BJ (cell line): ENCODE measurements around the gene EMP1. TPM values are rescaled to one million over a fixed set of nuclear protein-coding genes. Genes with fewer than 3 reads are reported as not detected.

Source experiments
- CTCF ChIA-PET: fragments of 350-600 bp; formaldehyde crosslinking; extraction: SDS; loops from one replicate; lab custom pipeline; 2021; ENCODE audit warnings: antibody characterized with exemption, inconsistent platforms; lab: Yijun Ruan, JAX
- POLR2A ChIA-PET: fragments of 300-600 bp; sonication (Branson Sonifier 250); formaldehyde crosslinking; extraction: SDS; loops from one replicate; lab custom pipeline; 2021; ENCODE audit warnings: antibody characterized with exemption; lab: Charles Lee
- DNase-seq: peaks from one replicate; pipeline ENCODE4 v3.0.0-alpha.2; 2011; ENCODE audit warnings: low read depth
- H3K27me3 ChIP-seq: 2 replicates; pipeline ENCODE4 v1.6.0; 2011; ENCODE audit warnings: low read length; ENCODE audit not compliant: control insufficient read depth, insufficient read depth
- H3K36me3 ChIP-seq: 2 replicates; pipeline ENCODE4 v1.5.1; 2011; ENCODE audit warnings: low read length; ENCODE audit not compliant: control insufficient read depth, insufficient read depth
- H3K4me3 ChIP-seq: 2 replicates; pipeline ENCODE4 v1.5.1; 2011; ENCODE audit warnings: low read depth, mild to moderate bottlenecking, control low read depth, low read length
- CTCF ChIP-seq: IDR thresholded peaks from 2 replicates; pipeline ENCODE4 v1.5.1; 2011; ENCODE audit warnings: low read depth, mild to moderate bottlenecking, control low read depth, inconsistent platforms, low read length, moderate library complexity; ENCODE audit not compliant: insufficient read depth
- polyA plus RNA-seq: library from polyadenylated mRNA; depleted of rRNA; stranded (reverse); fragments of >200 nt; gene quantifications from 2 replicates; pipeline ENCODE4 v1.2.3, GENCODE V29; 2011

The EMP1 gene
- polyA plus RNA-seq, 1 experiment, result 258 TPM

GRCh38 chr12:13164921-13165616, 31.5 kb upstream of the EMP1 start:
- no peak for TF ChIP-seq CTCF
- H3K27me3 ChIP-seq, result no peaks in the 10 kb centered on the region
- no peaks in the 10 kb centered on the region for H3K36me3 ChIP-seq
- POLR2A ChIA-PET, result no interaction called here
- CTCF ChIA-PET, result no interaction called here
- H3K4me3 ChIP-seq, result no peak overlapping the region
- no peak for DNase-seq

GRCh38 chr12:13165617-13166041, 30.9 kb upstream of the EMP1 start:
- TF ChIP-seq CTCF, result no peak
- H3K4me3 ChIP-seq, result no peak overlapping the region
- ChIA-PET POLR2A (no interaction called here), CTCF (no interaction called here)
- no peak for DNase-seq
- H3K36me3 ChIP-seq, result no peaks in the 10 kb centered on the region
- no peaks in the 10 kb centered on the region for H3K27me3 ChIP-seq

GRCh38 chr12:13167226-13167625, 29.3 kb upstream of the EMP1 start:
- H3K36me3 ChIP-seq, result no peaks in the 10 kb centered on the region
- no peak overlapping the region for H3K4me3 ChIP-seq
- no peak for DNase-seq
- POLR2A ChIA-PET, result no interaction called here
- no peaks in the 10 kb centered on the region for H3K27me3 ChIP-seq
- CTCF ChIA-PET, result no interaction called here
- TF ChIP-seq CTCF, result no peak

- ChIA-PET CTCF (no interaction called here), POLR2A (no interaction called here)
- no peak overlapping the region for H3K4me3 ChIP-seq
- H3K27me3 ChIP-seq, result no peaks in the 10 kb centered on the region
- TF ChIP-seq CTCF, result no peak
- H3K36me3 ChIP-seq, result no peaks in the 10 kb centered on the region
- no peak for DNase-seq
Observed at GRCh38 chr12:13167906-13168305, 28.6 kb upstream of the EMP1 start.

GRCh38 chr12:13169272-13169671, 27.3 kb upstream of the EMP1 start:
- Histone ChIP-seq H3K27me3 (no peaks in the 10 kb centered on the region), H3K4me3 (no peak overlapping the region), H3K36me3 (no peaks in the 10 kb centered on the region)
- DNase-seq, result no peak
- POLR2A ChIA-PET, result no interaction called here
- no peak for TF ChIP-seq CTCF
- CTCF ChIA-PET, result no interaction called here
